ENCODE measurements around the gene GJC3.

- no peak for TF ChIP-seq POLR2A (IDR thresholded peaks at IDR 0.05; ENCODE audit: low read length)
- no peak for TF ChIP-seq GATA1 (IDR thresholded peaks at IDR 0.05; ENCODE audit: low read depth, low read length)
Measured at GRCh38 chr7:99969298-99969697, 39.9 kb upstream of the GJC3 start.
